DMS79 (cell line): ENCODE data around the gene LZTS2.

Experiments used
- DNase-seq: peaks from one replicate; lab custom pipeline; 2025; lab: John Stamatoyannopoulos, UW

The LZTS2 gene

DNA sequence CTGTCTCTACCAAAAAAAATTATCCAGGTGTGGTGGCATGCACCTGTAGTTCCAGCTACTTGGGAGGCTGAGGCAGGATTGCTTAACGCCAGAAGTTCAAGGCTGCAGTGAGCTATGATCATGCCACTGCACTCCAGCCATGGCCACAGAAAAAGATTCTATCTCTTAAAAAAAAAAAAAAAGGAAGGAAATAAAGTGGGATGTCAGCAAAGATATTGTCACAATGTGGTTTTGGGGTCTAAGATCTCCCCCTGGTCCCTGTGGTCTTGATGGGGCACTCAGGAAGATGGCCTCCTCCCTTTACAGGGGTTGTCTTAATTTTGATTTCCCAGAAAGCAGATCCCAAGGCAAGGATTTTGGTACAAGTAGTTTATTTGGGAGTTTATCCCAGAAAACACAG lies 54.7 kb downstream of the LZTS2 start:
- no peak for DNase-seq

DNA sequence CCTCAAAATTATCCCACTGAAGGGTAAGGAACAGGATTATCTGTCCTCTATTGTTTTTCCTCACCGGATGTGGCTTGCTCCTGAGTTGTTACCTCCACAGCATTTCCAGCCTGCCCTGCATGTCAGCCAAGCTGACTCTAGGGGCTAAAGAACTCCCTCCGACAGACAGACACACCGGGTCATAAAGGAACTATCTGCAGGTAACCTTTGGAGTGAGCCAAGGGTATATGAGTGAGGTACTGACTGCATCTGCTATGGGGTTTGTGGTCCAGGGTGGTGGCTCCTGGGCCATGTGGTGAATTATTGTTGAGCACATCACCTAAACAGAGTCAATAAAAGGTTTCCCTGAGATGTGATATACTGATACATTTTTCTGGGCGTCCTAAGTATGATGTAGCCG lies 55.3 kb downstream of the LZTS2 start:
- no peak for DNase-seq

DNA sequence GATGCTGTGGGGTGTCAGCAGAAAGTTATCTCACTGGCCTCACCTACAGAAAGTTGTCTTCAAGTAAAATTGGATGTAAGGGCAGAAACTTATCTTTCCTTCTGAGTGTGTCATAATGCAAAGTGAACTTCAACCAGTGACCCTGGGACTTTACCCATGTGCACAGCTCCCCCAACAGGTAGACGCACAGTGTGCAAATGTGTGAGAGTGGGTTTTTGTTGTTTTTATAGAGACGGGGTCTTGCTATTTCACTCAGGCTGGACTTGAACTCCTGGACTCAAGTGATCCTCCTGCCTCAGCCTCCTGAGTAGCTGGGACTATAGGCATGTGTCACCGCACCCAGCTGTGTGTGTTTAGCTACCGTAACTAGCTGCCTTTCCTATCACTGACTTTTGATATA lies 55.8 kb downstream of the LZTS2 start:
- no peak for DNase-seq

DNA sequence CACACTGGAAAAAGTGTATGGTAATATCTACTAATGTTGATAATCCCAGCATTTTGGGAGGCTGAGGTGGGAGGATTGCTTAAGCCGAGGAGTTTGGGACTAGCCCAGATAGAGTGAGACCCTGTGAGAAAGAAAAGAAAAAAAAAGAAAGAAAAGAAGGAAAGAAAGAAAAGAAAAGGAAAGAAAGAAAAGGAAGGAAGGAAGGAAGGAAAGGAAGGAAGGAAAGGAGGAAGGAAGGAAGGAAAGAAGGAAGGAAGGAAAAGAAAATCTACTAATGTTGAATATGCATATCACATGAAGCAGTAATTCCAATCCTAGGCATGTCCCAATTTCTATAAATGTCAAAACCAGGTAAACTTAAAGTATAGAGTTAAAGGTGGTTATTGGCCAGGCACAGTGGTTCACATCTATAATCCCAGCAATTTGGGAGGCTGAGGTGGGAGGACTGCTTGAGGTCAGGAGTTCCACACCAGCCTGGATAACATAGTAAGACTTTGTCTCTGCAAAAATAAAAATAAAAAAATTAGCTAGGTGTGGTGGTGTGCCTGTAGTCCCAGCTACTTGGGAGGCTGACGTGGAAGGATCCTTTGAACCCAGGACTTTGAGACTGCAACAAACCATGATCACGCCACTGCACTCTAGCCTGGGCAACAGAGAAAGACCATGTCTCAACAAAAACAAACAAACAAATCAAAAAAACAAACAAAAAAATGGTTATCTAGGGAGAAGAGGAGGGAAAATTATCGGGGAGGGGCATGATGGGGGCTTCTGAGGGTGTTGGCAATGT lies 57.0 kb downstream of the LZTS2 start:
- DNase-seq, result no peak
